Measurements from ENCODE around the gene RNF214.
"Not testable (repeated sequence)": the region's sequence is repeated elsewhere in the genome, so short reads cannot be mapped to it uniquely, and the experiment has no call there.

DNA sequence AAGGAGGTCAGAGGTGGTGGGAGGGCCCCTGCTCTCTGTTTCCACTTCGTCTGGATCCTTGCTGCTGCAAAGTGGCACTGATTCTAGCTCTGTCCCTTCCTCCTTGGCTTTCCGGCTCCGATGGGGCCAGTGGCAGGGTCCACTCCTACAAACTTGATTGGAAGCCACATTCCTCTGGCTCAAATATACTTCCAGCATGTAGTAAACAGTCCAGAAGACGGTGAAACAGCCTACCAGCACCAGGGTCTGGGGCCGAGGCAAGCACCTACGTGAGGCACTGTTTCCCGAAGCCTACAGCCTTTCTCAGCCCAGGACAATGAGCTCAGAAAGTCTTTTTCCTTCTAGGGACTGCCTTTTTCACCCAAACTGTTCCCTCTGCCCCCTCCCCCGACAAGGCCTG, 26.4 kb upstream of the RNF214 start:
- not testable (repeated sequence) for TF ChIP-seq EZH2 (IDR thresholded peaks at IDR 0.05; ENCODE audit: borderline replicate concordance, insufficient read depth, low read length, poor library complexity, severe bottlenecking); EP300 (conservative IDR thresholded peaks at IDR 0.05; ENCODE audit: poor library complexity, severe bottlenecking); SMC3 (conservative IDR thresholded peaks at IDR 0.05; ENCODE audit: poor library complexity); TAF1 (IDR thresholded peaks at IDR 0.05; ENCODE audit: low read depth); MXI1 (conservative IDR thresholded peaks at IDR 0.05; ENCODE audit: poor library complexity, severe bottlenecking); RAD21 (conservative IDR thresholded peaks at IDR 0.05); POLR2AphosphoS5 (IDR thresholded peaks at IDR 0.05)
- TF ChIP-seq, protein P1, sequence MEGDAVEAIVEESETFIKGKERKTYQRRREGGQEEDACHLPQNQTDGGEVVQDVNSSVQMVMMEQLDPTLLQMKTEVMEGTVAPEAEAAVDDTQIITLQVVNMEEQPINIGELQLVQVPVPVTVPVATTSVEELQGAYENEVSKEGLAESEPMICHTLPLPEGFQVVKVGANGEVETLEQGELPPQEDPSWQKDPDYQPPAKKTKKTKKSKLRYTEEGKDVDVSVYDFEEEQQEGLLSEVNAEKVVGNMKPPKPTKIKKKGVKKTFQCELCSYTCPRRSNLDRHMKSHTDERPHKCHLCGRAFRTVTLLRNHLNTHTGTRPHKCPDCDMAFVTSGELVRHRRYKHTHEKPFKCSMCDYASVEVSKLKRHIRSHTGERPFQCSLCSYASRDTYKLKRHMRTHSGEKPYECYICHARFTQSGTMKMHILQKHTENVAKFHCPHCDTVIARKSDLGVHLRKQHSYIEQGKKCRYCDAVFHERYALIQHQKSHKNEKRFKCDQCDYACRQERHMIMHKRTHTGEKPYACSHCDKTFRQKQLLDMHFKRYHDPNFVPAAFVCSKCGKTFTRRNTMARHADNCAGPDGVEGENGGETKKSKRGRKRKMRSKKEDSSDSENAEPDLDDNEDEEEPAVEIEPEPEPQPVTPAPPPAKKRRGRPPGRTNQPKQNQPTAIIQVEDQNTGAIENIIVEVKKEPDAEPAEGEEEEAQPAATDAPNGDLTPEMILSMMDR (IDR thresholded peaks at IDR 0.05; ENCODE audit: poor library complexity, severe bottlenecking): not testable (repeated sequence)
- TF ChIP-seq, protein P2, sequence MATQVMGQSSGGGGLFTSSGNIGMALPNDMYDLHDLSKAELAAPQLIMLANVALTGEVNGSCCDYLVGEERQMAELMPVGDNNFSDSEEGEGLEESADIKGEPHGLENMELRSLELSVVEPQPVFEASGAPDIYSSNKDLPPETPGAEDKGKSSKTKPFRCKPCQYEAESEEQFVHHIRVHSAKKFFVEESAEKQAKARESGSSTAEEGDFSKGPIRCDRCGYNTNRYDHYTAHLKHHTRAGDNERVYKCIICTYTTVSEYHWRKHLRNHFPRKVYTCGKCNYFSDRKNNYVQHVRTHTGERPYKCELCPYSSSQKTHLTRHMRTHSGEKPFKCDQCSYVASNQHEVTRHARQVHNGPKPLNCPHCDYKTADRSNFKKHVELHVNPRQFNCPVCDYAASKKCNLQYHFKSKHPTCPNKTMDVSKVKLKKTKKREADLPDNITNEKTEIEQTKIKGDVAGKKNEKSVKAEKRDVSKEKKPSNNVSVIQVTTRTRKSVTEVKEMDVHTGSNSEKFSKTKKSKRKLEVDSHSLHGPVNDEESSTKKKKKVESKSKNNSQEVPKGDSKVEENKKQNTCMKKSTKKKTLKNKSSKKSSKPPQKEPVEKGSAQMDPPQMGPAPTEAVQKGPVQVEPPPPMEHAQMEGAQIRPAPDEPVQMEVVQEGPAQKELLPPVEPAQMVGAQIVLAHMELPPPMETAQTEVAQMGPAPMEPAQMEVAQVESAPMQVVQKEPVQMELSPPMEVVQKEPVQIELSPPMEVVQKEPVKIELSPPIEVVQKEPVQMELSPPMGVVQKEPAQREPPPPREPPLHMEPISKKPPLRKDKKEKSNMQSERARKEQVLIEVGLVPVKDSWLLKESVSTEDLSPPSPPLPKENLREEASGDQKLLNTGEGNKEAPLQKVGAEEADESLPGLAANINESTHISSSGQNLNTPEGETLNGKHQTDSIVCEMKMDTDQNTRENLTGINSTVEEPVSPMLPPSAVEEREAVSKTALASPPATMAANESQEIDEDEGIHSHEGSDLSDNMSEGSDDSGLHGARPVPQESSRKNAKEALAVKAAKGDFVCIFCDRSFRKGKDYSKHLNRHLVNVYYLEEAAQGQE (IDR thresholded peaks at IDR 0.05; ENCODE audit: borderline replicate concordance): not testable (repeated sequence)
